Stomach smooth muscle (tissue), 2 donors: ENCODE results near the gene UBL4A.

Experiments
- H3K27ac ChIP-seq: one replicate; pipeline ENCODE4 v1.7.0; 2013; ENCODE audit warnings: mild to moderate bottlenecking, low read length, inconsistent platforms
- H3K27me3 ChIP-seq, 2 donors: one replicate each; pipeline ENCODE4 v1.7.0; 2013; ENCODE audit warnings: low read length in 2 of 2; ENCODE audit not compliant: insufficient read depth in 2 of 2, control insufficient read depth in 1 of 2
- H3K36me3 ChIP-seq, 2 donors: one replicate each; pipeline ENCODE4 v1.7.0; 2013; ENCODE audit warnings: low read length in 2 of 2; ENCODE audit not compliant: control insufficient read depth in 2 of 2, insufficient read depth in 2 of 2
- H3K4me1 ChIP-seq: one replicate; pipeline ENCODE4 v1.7.0; 2013; ENCODE audit warnings: low read length; ENCODE audit not compliant: control insufficient read depth, insufficient read depth
- H3K4me3 ChIP-seq, 2 donors: one replicate each; pipeline ENCODE4 v1.7.0; 2013; ENCODE audit warnings: low read length in 2 of 2
- H3K9ac ChIP-seq, 2 donors: one replicate each; pipeline ENCODE4 v1.7.0; 2013; ENCODE audit warnings: low read length in 2 of 2, mild to moderate bottlenecking in 1 of 2
- H3K9me3 ChIP-seq, 2 donors: one replicate each; pipeline ENCODE4 v1.7.0; 2013; ENCODE audit warnings: low read length in 2 of 2; ENCODE audit not compliant: control insufficient read depth in 2 of 2
- donor health status: healthy.
- donor health status: Pancreatic carcinoma.

Gene UBL4A

GRCh38 chrX:154519389-154519788 lies 33.0 kb upstream of the UBL4A start:
- Histone ChIP-seq H3K4me3 (no peak overlapping the region), H3K27me3 (peaks cover 0 to 6% of the 10 kb centered on the region in 2 donors), H3K36me3 (no peaks in the 10 kb centered on the region), H3K27ac (no peak overlapping the region), H3K9ac (no peak overlapping the region), H3K4me1 (peaks cover 22% of the 10 kb centered on the region), H3K9me3 (no peaks in the 10 kb centered on the region)

GRCh38 chrX:154517101-154517781 lies 30.8 kb upstream of the UBL4A start:
- Histone ChIP-seq H3K27me3 (peaks cover 0 to 6% of the 10 kb centered on the region in 2 donors), H3K4me1 (peaks cover 22% of the 10 kb centered on the region), H3K27ac (peak overlapping the region; percentile 90), H3K9me3 (no peaks in the 10 kb centered on the region), H3K4me3 (peak overlapping the region; percentile 62 to 68), H3K9ac (peak overlapping the region; percentile 36 to 67), H3K36me3 (no peaks in the 10 kb centered on the region)

GRCh38 chrX:154516656-154517100 lies 30.3 kb upstream of the UBL4A start:
- no peaks in the 10 kb centered on the region for H3K9me3 ChIP-seq
- peak overlapping the region; percentile 62 to 68 for H3K4me3 ChIP-seq
- peaks cover 22% of the 10 kb centered on the region for H3K4me1 ChIP-seq
- H3K27ac ChIP-seq, result peak overlapping the region; percentile 90
- H3K9ac ChIP-seq, result peak overlapping the region; percentile 67 to 69
- no peaks in the 10 kb centered on the region for H3K36me3 ChIP-seq
- peaks cover 0 to 6% of the 10 kb centered on the region in 2 donors for H3K27me3 ChIP-seq

GRCh38 chrX:154515966-154516655 lies 29.7 kb upstream of the UBL4A start, which contains the start of gene FAM3A:
TSS of gene FAM3A (minus strand) at chrX:154516232. CDS start at chrX:154515772, 460 bp downstream.
- Histone ChIP-seq H3K36me3 (no peaks in the 10 kb centered on the region), H3K4me1 (peaks cover 22% of the 10 kb centered on the region), H3K27ac (peak within 1 kb of the TSS; percentile 90), H3K9me3 (no peaks in the 10 kb centered on the region), H3K4me3 (peak within 1 kb of the TSS; percentile 65 to 75), H3K27me3 (peaks cover 0 to 6% of the 10 kb centered on the region in 2 donors), H3K9ac (peak within 1 kb of the TSS; percentile 74 to 80)

GRCh38 chrX:154515090-154515965 lies 28.9 kb upstream of the UBL4A start:
- H3K9me3 ChIP-seq, result no peaks in the 10 kb centered on the region
- no peaks in the 10 kb centered on the region for H3K36me3 ChIP-seq
- peaks cover 0 to 6% of the 10 kb centered on the region in 2 donors for H3K27me3 ChIP-seq
- H3K27ac ChIP-seq, result peak overlapping the region; percentile 80
- H3K4me3 ChIP-seq, result peak overlapping the region; percentile 65 to 75
- H3K9ac ChIP-seq, result peak overlapping the region; percentile 74 to 80
- peaks cover 22% of the 10 kb centered on the region for H3K4me1 ChIP-seq

- H3K9me3 ChIP-seq, result no peaks in the 10 kb centered on the region
- H3K9ac ChIP-seq, result no peak overlapping the region
- H3K36me3 ChIP-seq, result peaks cover 0 to 3% of the 10 kb centered on the region in 2 donors
- peaks cover 22% of the 10 kb centered on the region for H3K4me1 ChIP-seq
- H3K4me3 ChIP-seq, result no peak overlapping the region
- peaks cover 0 to 6% of the 10 kb centered on the region in 2 donors for H3K27me3 ChIP-seq
- H3K27ac ChIP-seq, result no peak overlapping the region
Measured at GRCh38 chrX:154513716-154514115, 27.3 kb upstream of the UBL4A start.

GRCh38 chrX:154512879-154513553 lies 26.6 kb upstream of the UBL4A start:
- H3K27me3 ChIP-seq, result peaks cover 0 to 3% of the 10 kb centered on the region in 2 donors
- no peak overlapping the region for H3K4me3 ChIP-seq
- H3K36me3 ChIP-seq, result peaks cover 0 to 6% of the 10 kb centered on the region in 2 donors
- peaks cover 21% of the 10 kb centered on the region for H3K4me1 ChIP-seq
- no peak overlapping the region for H3K9ac ChIP-seq
- H3K27ac ChIP-seq, result no peak overlapping the region
- H3K9me3 ChIP-seq, result no peaks in the 10 kb centered on the region

GRCh38 chrX:154511761-154512160 lies 25.3 kb upstream of the UBL4A start:
- Histone ChIP-seq H3K27ac (no peak overlapping the region), H3K27me3 (no peaks in the 10 kb centered on the region), H3K36me3 (peaks cover 0 to 7% of the 10 kb centered on the region in 2 donors), H3K9ac (no peak overlapping the region), H3K4me1 (peaks cover 10% of the 10 kb centered on the region), H3K4me3 (no peak overlapping the region), H3K9me3 (no peaks in the 10 kb centered on the region)

GRCh38 chrX:154509455-154509854 lies 23.0 kb upstream of the UBL4A start:
- H3K4me1 ChIP-seq, result no peaks in the 10 kb centered on the region
- H3K36me3 ChIP-seq, result peaks cover 0 to 15% of the 10 kb centered on the region in 2 donors

GRCh38 chrX:154508384-154508745 lies 21.9 kb upstream of the UBL4A start:
- H3K9me3 ChIP-seq, result no peaks in the 10 kb centered on the region
- H3K36me3 ChIP-seq, result peaks cover 0 to 15% of the 10 kb centered on the region in 2 donors
- H3K27me3 ChIP-seq, result no peaks in the 10 kb centered on the region
- H3K9ac ChIP-seq, result no peak overlapping the region
- H3K27ac ChIP-seq, result no peak overlapping the region
- no peak overlapping the region for H3K4me3 ChIP-seq
- no peaks in the 10 kb centered on the region for H3K4me1 ChIP-seq

More at GRCh38 chrX:154509455-154509854, 23.0 kb upstream of the UBL4A start:
- no peak overlapping the region for H3K27ac ChIP-seq
- no peaks in the 10 kb centered on the region for H3K9me3 ChIP-seq
- no peak overlapping the region for H3K9ac ChIP-seq
- H3K27me3 ChIP-seq, result no peaks in the 10 kb centered on the region
- no peak overlapping the region for H3K4me3 ChIP-seq
